ENCODE results near the gene LOC128125822.

LOC128125822 gene

GRCh38 chr6:63571361-63572043, 778 bp upstream of the LOC128125822 start:
- H3K9me3 ChIP-seq (ENCODE audit: insufficient read depth, low read depth): no peaks in the 10 kb centered on the region; the same call in 1 of the 2 replicates
- no peak for TF ChIP-seq EZH2 (IDR thresholded peaks at IDR 0.05; ENCODE audit: low read depth)
- no peak for TF ChIP-seq CTCF (conservative IDR thresholded peaks at IDR 0.05)
- H3K9me2 ChIP-seq (ENCODE audit: insufficient read depth): no peaks in the 10 kb centered on the region
- H3K4me1 ChIP-seq (replicated peaks; ENCODE audit: insufficient read depth): peaks cover 28% of the 10 kb centered on the region
- H3K4me3 ChIP-seq: peak overlapping the region; percentile 67
- H4K20me1 ChIP-seq (ENCODE audit: insufficient read depth): peaks cover 9% of the 10 kb centered on the region; the same call in 1 of the 2 replicates
- H3K36me3 ChIP-seq (ENCODE audit: low read depth): peaks cover 2% of the 10 kb centered on the region; the same call in 1 of the 2 replicates
- H3K27me3 ChIP-seq (ENCODE audit: insufficient read depth, low read depth): no peaks in the 10 kb centered on the region
- intact Hi-C loops (cut with micrococcal nuclease; ENCODE audit: unreplicated experiment): loop anchor here (1.0 to 10.0 kb wide), 5 partner anchors 34 to 157 kb away; partner anchors contain the start of gene PHF3
- peak; percentile 83 to 93 for DNase-seq
- peak overlapping the region; percentile 97 for H3K27ac ChIP-seq
- peak overlapping the region; percentile 80 for H2AFZ ChIP-seq
- TSS peak; percentile 56 for BruUV-seq (replicated peaks)
- peaks cover 25% of the 10 kb centered on the region for H3F3A ChIP-seq (ENCODE audit: insufficient read depth, low read depth)
- ChIA-PET POLR2A (ENCODE audit: unreplicated experiment) (no interaction called here), CTCF (interaction anchor here (0.6 kb wide), 2 partner anchors 179 to 220 kb away, joined by 4 to 8 read pairs; no protein-coding TSS in a partner anchor)
- peak overlapping the region; percentile 86 for H3K4me2 ChIP-seq
- H3K79me2 ChIP-seq (ENCODE audit: low read depth): peaks cover 35% of the 10 kb centered on the region

- Histone ChIP-seq H3K9me3 (ENCODE audit: insufficient read depth, low read depth) (no peaks in the 10 kb centered on the region), H2AFZ (peak overlapping the region; percentile 70), H3F3A (ENCODE audit: insufficient read depth, low read depth) (peaks cover 25% of the 10 kb centered on the region), H3K79me2 (ENCODE audit: low read depth) (peaks cover 45% of the 10 kb centered on the region), H4K20me1 (ENCODE audit: insufficient read depth) (peaks cover 9% of the 10 kb centered on the region; the same call in 1 of the 2 replicates), H3K4me2 (peak overlapping the region; percentile 81), H3K27me3 (ENCODE audit: insufficient read depth, low read depth) (no peaks in the 10 kb centered on the region), H3K4me3 (peak overlapping the region; percentile 67), H3K36me3 (ENCODE audit: low read depth) (peaks cover 12% of the 10 kb centered on the region), H3K9me2 (ENCODE audit: insufficient read depth) (no peaks in the 10 kb centered on the region), H3K27ac (peak overlapping the region; percentile 97), H3K4me1 (replicated peaks; ENCODE audit: insufficient read depth) (peaks cover 28% of the 10 kb centered on the region)
- no peak for TF ChIP-seq CTCF (conservative IDR thresholded peaks at IDR 0.05)
- no peak for TF ChIP-seq EZH2 (IDR thresholded peaks at IDR 0.05; ENCODE audit: low read depth)
- DNase-seq: no peak
- intact Hi-C loops (cut with micrococcal nuclease; ENCODE audit: unreplicated experiment): loop anchor here (1.0 to 10.0 kb wide), 4 partner anchors 45 to 158 kb away; partner anchors contain the start of gene PHF3
- no TSS peak for BruUV-seq (replicated peaks)
- CTCF ChIA-PET: no interaction called here
- POLR2A ChIA-PET (ENCODE audit: unreplicated experiment): no interaction called here
Observed at GRCh38 chr6:63572747-63573075, 431 bp downstream of the LOC128125822 start.

GRCh38 chr6:63573076-63573898, 1.0 kb downstream of the LOC128125822 start:
- no peak for TF ChIP-seq CTCF (conservative IDR thresholded peaks at IDR 0.05)
- TF ChIP-seq EZH2 (IDR thresholded peaks at IDR 0.05; ENCODE audit: low read depth): no peak
- Histone ChIP-seq H2AFZ (peak overlapping the region; percentile 70), H3K36me3 (ENCODE audit: low read depth) (peaks cover 16% of the 10 kb centered on the region), H3K4me1 (replicated peaks; ENCODE audit: insufficient read depth) (peaks cover 28% of the 10 kb centered on the region), H3K4me2 (peak overlapping the region; percentile 81), H3K79me2 (ENCODE audit: low read depth) (peaks cover 45% of the 10 kb centered on the region), H3K27me3 (ENCODE audit: insufficient read depth, low read depth) (no peaks in the 10 kb centered on the region), H3F3A (ENCODE audit: insufficient read depth, low read depth) (peaks cover 25% of the 10 kb centered on the region), H3K27ac (peak overlapping the region; percentile 97), H3K9me2 (ENCODE audit: insufficient read depth) (no peaks in the 10 kb centered on the region), H3K9me3 (ENCODE audit: insufficient read depth, low read depth) (no peaks in the 10 kb centered on the region), H4K20me1 (ENCODE audit: insufficient read depth) (peaks cover 13% of the 10 kb centered on the region), H3K4me3 (peak overlapping the region; percentile 67)
- DNase-seq: peak; percentile 79 to 95
- POLR2A ChIA-PET (ENCODE audit: unreplicated experiment): interaction anchor here (0.6 to 0.8 kb wide), 4 partner anchors 54 to 191 kb away, joined by 4 to 10 read pairs (median 4); no protein-coding TSS in a partner anchor
- CTCF ChIA-PET: interaction anchor here (2.0 kb wide), 1 partner anchor 191 kb away, joined by 7 read pairs; no protein-coding TSS in a partner anchor
- intact Hi-C loops (cut with micrococcal nuclease; ENCODE audit: unreplicated experiment): loop anchor here (2.0 to 10.0 kb wide), 3 partner anchors 64 to 158 kb away; partner anchors contain the start of gene PHF3
- BruUV-seq (replicated peaks): no TSS peak
